Measurements from ENCODE around the gene RC3H1. TPM values are rescaled to one million over a fixed set of nuclear protein-coding genes. Genes with fewer than 3 reads are reported as not detected.
A peak's percentile ranks its signal among the peaks of the same experiment; 100 is the strongest.

Gene RC3H1
- total and polyA plus RNA-seq, 2 donors from 2014 or later = 2.5 to 40.5 TPM

GRCh38 chr1:173963477-173963876 is 58.7 kb downstream of the RC3H1 start:
- H3K36me3 ChIP-seq (ENCODE audit: control insufficient read depth in 2 of 3, insufficient read depth in 3 of 3, low read length in 3 of 3) = peaks cover 6 to 27% (median 24%) of the 10 kb centered on the region in 3 donors

DNA sequence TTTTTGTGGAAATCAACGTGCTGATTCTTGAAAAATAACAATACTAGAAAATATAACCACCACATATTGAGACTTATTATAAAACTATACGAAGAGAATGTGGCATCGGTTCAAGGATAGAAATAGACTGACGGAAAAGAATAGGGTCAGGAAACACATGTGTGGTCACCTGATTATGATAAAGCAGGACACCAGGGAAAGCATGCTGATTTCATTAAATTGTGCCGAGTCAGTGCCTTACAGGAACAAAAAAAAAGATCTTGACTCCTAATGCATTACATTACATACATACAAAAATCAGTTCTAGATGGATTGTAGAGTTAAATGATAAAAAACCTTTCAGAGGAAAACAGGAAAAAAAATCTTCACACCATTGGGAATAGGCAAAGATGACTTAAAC is 61.5 kb downstream of the RC3H1 start:
- DNase-seq (peak in 1 of 5 donors; percentile 7), FAIRE-seq (no peak)
- H3K4me3 ChIP-seq (ENCODE audit: low read length in 3 of 3) = no peak overlapping the region
- intact Hi-C loops (cut with DNase I) = no loop called here
- H3K9ac ChIP-seq (ENCODE audit: low read length in 3 of 3) = no peak overlapping the region
- no peaks in the 10 kb centered on the region for H3K9me3 ChIP-seq (ENCODE audit: control insufficient read depth in 2 of 3, insufficient read depth in 1 of 3, low read length in 3 of 3)
- TF ChIP-seq, protein P1, sequence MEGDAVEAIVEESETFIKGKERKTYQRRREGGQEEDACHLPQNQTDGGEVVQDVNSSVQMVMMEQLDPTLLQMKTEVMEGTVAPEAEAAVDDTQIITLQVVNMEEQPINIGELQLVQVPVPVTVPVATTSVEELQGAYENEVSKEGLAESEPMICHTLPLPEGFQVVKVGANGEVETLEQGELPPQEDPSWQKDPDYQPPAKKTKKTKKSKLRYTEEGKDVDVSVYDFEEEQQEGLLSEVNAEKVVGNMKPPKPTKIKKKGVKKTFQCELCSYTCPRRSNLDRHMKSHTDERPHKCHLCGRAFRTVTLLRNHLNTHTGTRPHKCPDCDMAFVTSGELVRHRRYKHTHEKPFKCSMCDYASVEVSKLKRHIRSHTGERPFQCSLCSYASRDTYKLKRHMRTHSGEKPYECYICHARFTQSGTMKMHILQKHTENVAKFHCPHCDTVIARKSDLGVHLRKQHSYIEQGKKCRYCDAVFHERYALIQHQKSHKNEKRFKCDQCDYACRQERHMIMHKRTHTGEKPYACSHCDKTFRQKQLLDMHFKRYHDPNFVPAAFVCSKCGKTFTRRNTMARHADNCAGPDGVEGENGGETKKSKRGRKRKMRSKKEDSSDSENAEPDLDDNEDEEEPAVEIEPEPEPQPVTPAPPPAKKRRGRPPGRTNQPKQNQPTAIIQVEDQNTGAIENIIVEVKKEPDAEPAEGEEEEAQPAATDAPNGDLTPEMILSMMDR (IDR thresholded peaks at IDR 0.05; ENCODE audit: borderline replicate concordance, extremely low read depth, insufficient read depth) = no peak
- H3K27ac ChIP-seq (ENCODE audit: low read depth in 2 of 2, low read length in 2 of 2) = no peak overlapping the region
- no peaks in the 10 kb centered on the region for H3K4me1 ChIP-seq (ENCODE audit: control insufficient read depth in 2 of 3, insufficient read depth in 2 of 3, low read depth in 1 of 3, low read length in 3 of 3)
- H3K27me3 ChIP-seq (ENCODE audit: control insufficient read depth, insufficient read depth, low read length) = no peaks in the 10 kb centered on the region
- peaks cover 4 to 22% (median 21%) of the 10 kb centered on the region in 3 donors for H3K36me3 ChIP-seq (ENCODE audit: control insufficient read depth in 2 of 3, insufficient read depth in 3 of 3, low read length in 3 of 3)

More at GRCh38 chr1:173963477-173963876, 58.7 kb downstream of the RC3H1 start:
- H3K9me3 ChIP-seq (ENCODE audit: control insufficient read depth in 2 of 3, insufficient read depth in 1 of 3, low read length in 3 of 3) = no peaks in the 10 kb centered on the region
- no peak overlapping the region for H3K9ac ChIP-seq (ENCODE audit: low read length in 3 of 3)
- no peak overlapping the region for H3K27ac ChIP-seq (ENCODE audit: low read depth in 2 of 2, low read length in 2 of 2)
- TF ChIP-seq, protein P1 (IDR thresholded peaks at IDR 0.05; ENCODE audit: borderline replicate concordance, extremely low read depth, insufficient read depth) = no peak
- H3K4me3 ChIP-seq (ENCODE audit: low read length in 3 of 3) = no peak overlapping the region
- no peak for FAIRE-seq
- intact Hi-C loops (cut with DNase I) = no loop called here
- H3K4me1 ChIP-seq (ENCODE audit: control insufficient read depth in 2 of 3, insufficient read depth in 2 of 3, low read depth in 1 of 3, low read length in 3 of 3) = no peaks in the 10 kb centered on the region
- DNase-seq = no peak
- no peaks in the 10 kb centered on the region for H3K27me3 ChIP-seq (ENCODE audit: control insufficient read depth, insufficient read depth, low read length)

DNA sequence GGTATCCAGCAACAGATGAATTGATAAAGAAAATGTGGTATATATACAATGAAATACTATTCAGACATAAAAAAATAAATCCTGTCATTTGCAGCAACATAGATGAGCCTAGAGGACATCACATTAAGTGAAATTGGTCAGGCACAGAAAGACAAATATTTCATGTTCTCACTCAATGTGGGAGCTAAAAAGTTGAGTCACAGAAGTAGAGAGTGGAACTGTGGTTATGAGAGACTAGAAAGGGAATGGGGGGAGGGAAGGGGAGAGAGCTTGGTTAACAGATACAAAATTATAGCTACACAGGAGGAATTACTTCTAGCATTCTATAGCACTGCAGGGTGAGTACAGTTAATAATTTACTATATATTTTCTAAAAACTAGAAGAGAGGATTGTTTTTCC is 68.0 kb downstream of the RC3H1 start:
- H3K9me3 ChIP-seq (ENCODE audit: control insufficient read depth in 2 of 3, insufficient read depth in 1 of 3, low read length in 3 of 3) = no peaks in the 10 kb centered on the region
- no peaks in the 10 kb centered on the region for H3K4me1 ChIP-seq (ENCODE audit: control insufficient read depth in 2 of 3, insufficient read depth in 2 of 3, low read depth in 1 of 3, low read length in 3 of 3)
- H3K27me3 ChIP-seq (ENCODE audit: control insufficient read depth, insufficient read depth, low read length) = no peaks in the 10 kb centered on the region
- intact Hi-C loops (cut with DNase I) = no loop called here
- TF ChIP-seq, protein P1 (IDR thresholded peaks at IDR 0.05; ENCODE audit: borderline replicate concordance, extremely low read depth, insufficient read depth) = no peak
- peaks cover 5 to 23% (median 8%) of the 10 kb centered on the region in 3 donors for H3K36me3 ChIP-seq (ENCODE audit: control insufficient read depth in 2 of 3, insufficient read depth in 3 of 3, low read length in 3 of 3)
- FAIRE-seq (no peak), DNase-seq (no peak)
- no peak overlapping the region for H3K9ac ChIP-seq (ENCODE audit: low read length in 3 of 3)
- H3K4me3 ChIP-seq (ENCODE audit: low read length in 3 of 3) = no peak overlapping the region
- H3K27ac ChIP-seq (ENCODE audit: low read depth in 2 of 2, low read length in 2 of 2) = no peak overlapping the region

GRCh38 chr1:173948594-173948993 is 73.6 kb downstream of the RC3H1 start:
- H3K36me3 ChIP-seq (ENCODE audit: control insufficient read depth in 2 of 3, insufficient read depth in 3 of 3, low read length in 3 of 3) = peaks cover 5 to 59% (median 18%) of the 10 kb centered on the region in 3 donors
- H3K4me1 ChIP-seq (ENCODE audit: control insufficient read depth in 2 of 3, insufficient read depth in 2 of 3, low read depth in 1 of 3, low read length in 3 of 3) = no peaks in the 10 kb centered on the region
- H3K27ac ChIP-seq (ENCODE audit: low read depth in 2 of 2, low read length in 2 of 2) = no peak overlapping the region
- H3K9me3 ChIP-seq (ENCODE audit: control insufficient read depth in 2 of 3, insufficient read depth in 1 of 3, low read length in 3 of 3) = no peaks in the 10 kb centered on the region
- H3K9ac ChIP-seq (ENCODE audit: low read length in 3 of 3) = no peak overlapping the region
- no peak overlapping the region for H3K4me3 ChIP-seq (ENCODE audit: low read length in 3 of 3)
- FAIRE-seq = no peak
- H3K27me3 ChIP-seq (ENCODE audit: control insufficient read depth, insufficient read depth, low read length) = no peaks in the 10 kb centered on the region
- TF ChIP-seq, protein P1 (IDR thresholded peaks at IDR 0.05; ENCODE audit: borderline replicate concordance, extremely low read depth, insufficient read depth) = no peak
- intact Hi-C loops (cut with DNase I) = no loop called here
- DNase-seq = no peak

Measured in kidney (tissue), 14 donors.